Right ventricle myocardium inferior (tissue), 1 donor: ENCODE results near the gene ASB15. TPM values are rescaled to one million over a fixed set of nuclear protein-coding genes. Genes with fewer than 3 reads are reported as not detected.

ENCODE experiments used
- ATAC-seq: fragments of 200-7000 bp; cut with Tn5 transposase; one replicate; pipeline ENCODE4 v1.9.1; 2020; ENCODE audit warnings: mild to moderate bottlenecking, moderate library complexity
- DNase-seq: peaks from one replicate; pipeline ENCODE4 v3.0.0; 2021; ENCODE audit errors: missing footprints
- intact Hi-C: fragments of 100-400 bp; cut with DNase I; formaldehyde crosslinking; loops from one replicate; pipeline ENCODE4 v1.11.0; 2022
- total RNA-seq: library from RNA; stranded (reverse); fragmentation: NEBNext Ultra II Directional; extraction: Animal tissue kit (Norgen Biotek cat#: 25700); gene quantifications from one replicate; pipeline ENCODE4 v1.2.1, GENCODE V29; 2021
- donor health status: DM: no; HTN: yes; CAD: no; lungs with severe emphysema.

The ASB15 gene
- total RNA-seq, 1 donor from 2014 or later, result 77.3 TPM

- intact Hi-C loops, result no loop called here
- DNase-seq (no peak), ATAC-seq (no peak)
Observed at GRCh38 chr7:123653162-123653561, 51.5 kb downstream of the ASB15 start.

DNA sequence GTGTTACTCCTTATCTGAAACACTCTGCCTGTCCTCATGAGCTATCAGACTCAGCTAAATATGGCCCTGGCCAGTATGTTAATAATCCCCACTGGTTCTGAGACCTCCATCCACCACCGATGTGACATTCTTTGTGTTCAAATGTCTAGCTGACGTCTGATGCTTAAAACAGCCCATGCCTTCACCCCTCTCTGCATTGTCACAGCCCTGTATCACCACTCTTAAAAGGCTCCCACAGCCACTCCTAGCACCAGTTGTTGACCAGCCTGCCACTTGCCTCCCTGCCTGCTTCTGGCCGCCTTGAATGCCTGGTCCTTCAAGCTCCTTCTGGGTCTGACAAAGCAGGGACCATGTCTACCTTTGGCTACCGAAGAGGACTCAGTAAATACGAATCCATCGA is 54.0 kb downstream of the ASB15 start, which contains the start of gene LMOD2:
Gene LMOD2 (plus strand): TSS at position 253 of the 400 bp plus-strand sequence. CDS start 98 bp downstream, at position 351.
- ATAC-seq (peak; percentile 84), DNase-seq (no peak)
- intact Hi-C loops, result loop anchor here (1.0 kb wide), 1 partner anchor 10 kb away; no protein-coding TSS in a partner anchor

DNA sequence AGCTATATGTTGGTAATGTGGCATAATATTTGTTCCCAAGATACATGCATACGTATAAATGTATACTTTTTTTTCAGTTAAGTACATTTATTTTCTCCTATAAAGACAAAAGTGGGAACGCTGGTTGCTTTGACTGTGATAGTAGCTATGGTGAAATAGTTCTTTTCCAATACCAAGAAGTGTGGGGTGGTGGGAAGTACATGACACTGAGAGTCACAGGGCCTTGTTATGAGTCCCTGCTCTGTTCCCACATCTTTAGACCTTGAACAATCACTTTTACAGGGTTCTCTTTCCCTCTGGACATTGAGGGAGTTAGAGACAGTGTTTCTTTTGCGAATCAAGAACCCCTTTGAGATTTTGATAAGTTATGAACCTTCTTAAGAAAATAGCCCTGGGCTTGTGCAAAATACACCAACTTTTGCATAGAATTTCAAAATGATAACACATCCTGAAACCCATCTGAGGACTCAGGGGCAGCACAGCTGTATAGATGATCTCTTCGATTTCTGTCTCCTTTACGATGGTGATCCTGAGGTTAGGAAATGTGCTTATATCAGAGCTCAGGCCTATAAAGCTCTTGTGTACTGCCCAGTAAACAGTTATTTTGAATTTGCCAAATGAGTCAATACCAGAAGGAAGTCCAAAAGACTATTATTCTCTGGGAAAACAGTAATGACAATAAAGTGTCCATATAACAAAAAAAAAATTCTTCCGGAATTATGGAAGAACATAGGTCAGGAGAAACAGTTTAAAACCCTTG is 55.1 kb downstream of the ASB15 start:
- no peak for ATAC-seq
- DNase-seq, result no peak
- intact Hi-C loops, result no loop called here

- ATAC-seq (peak; percentile 38), DNase-seq (no peak)
- intact Hi-C loops, result no loop called here
Observed at GRCh38 chr7:123657304-123657685, 55.7 kb downstream of the ASB15 start.

DNA sequence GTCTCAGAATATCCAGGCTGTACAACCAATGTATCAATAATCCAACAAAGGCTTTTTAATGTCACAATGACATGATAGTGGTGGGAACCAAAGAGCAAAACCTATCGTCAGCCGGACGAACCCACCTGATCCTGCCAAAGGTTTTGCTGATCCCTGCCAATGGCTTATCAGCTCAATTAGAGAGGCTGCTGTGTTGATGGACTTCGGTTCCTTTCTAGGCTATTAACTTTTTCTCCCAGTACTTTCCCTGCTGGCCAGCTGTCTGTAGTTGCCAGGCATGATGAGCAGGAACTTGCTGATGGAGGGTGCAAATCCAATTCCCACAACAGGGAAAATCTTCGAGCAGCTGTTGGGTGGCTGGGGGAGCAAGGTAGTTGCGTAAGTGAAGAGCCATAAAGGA is 56.4 kb downstream of the ASB15 start:
- DNase-seq (no peak), ATAC-seq (peak; percentile 24)
- intact Hi-C loops, result no loop called here

DNA sequence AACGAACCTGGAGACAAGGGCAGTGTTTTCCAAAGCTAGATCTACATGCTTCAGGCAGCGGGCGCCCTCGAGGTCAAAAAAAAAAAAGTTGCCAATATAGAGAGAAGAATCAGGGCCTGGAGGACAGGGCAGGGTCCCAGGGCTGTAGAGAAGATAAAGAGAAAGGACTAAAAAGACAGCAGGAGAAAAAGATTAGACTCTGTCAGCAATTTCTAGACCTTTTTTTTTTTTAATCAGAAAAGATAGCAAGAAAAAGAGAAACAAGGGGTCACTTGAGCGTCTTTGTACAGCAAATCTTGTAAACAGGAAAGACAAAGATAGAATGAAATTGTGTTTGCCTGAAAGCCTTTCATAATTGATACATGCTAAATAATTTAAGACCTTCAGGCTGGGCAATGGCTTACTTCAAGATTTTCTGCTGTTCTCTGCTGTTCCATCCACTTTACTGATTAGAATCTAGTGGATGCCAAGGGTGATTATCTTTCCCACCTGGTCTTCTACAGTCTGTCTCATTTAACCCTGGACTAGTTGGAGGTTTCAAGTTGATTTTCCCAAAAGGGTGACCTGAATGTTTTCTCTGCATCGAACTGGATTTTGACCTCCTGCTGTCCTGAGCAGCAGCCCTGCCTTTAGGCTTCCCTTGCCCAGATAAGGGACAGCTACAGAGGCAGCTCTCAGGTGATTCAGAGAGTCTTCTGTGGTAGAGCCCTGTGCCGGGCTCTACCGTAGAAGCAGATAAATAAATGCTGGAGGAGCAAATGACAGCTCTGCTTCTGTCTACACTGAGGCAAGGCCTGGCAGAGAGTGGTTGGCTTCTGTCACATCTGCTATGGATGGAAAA is 59.1 kb downstream of the ASB15 start:
- ATAC-seq (no peak), DNase-seq (no peak)
- intact Hi-C loops, result no loop called here

DNA sequence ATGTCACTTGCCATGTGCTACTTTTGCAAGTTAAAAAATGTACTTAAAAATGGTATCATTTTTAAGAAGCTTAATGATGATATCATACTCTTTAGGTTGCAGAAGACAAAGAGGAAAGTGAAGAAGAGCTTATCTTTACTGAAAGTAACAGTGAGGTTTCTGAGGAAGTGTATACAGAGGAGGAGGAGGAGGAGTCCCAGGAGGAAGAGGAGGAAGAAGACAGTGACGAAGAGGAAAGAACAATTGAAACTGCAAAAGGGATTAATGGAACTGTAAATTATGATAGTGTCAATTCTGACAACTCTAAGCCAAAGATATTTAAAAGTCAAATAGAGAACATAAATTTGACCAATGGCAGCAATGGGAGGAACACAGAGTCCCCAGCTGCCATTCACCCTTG is 60.1 kb downstream of the ASB15 start:
- intact Hi-C loops, result no loop called here
- ATAC-seq, result no peak
- no peak for DNase-seq

DNA sequence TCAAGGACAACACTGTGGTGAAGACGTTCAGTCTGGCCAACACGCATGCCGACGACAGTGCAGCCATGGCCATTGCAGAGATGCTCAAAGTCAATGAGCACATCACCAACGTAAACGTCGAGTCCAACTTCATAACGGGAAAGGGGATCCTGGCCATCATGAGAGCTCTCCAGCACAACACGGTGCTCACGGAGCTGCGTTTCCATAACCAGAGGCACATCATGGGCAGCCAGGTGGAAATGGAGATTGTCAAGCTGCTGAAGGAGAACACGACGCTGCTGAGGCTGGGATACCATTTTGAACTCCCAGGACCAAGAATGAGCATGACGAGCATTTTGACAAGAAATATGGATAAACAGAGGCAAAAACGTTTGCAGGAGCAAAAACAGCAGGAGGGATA is 60.7 kb downstream of the ASB15 start:
- ATAC-seq, result no peak
- intact Hi-C loops, result no loop called here
- no peak for DNase-seq

- ATAC-seq (no peak), DNase-seq (no peak)
- intact Hi-C loops, result no loop called here
Observed at GRCh38 chr7:123662755-123663154, 61.1 kb downstream of the ASB15 start.

- intact Hi-C loops, result no loop called here
- DNase-seq (no peak), ATAC-seq (no peak)
Observed at GRCh38 chr7:123663200-123663599, 61.6 kb downstream of the ASB15 start.

GRCh38 chr7:123665157-123665556 is 63.5 kb downstream of the ASB15 start:
- DNase-seq (no peak), ATAC-seq (no peak)
- intact Hi-C loops, result no loop called here

- DNase-seq (no peak), ATAC-seq (no peak)
- intact Hi-C loops, result no loop called here
Observed at GRCh38 chr7:123665896-123666295, 64.3 kb downstream of the ASB15 start.

DNA sequence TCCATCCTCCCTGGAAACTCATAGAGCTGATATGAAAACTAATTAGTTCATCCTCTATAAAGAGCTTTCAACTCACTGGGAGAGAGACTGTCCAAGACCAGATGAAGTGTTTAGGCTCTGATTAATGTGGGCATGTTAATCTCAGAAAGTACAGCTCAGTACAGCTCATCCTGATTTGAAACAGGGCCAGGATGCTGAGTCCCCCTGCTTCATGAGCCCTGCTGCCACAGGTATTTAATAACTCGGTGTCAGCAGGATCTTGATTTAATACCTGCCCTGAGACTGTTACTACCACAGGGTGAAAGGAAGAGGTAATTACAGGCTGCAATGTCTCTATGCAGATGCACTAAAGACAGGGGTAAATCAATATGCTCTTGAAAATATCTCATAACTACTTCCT is 64.9 kb downstream of the ASB15 start:
- intact Hi-C loops, result no loop called here
- DNase-seq (no peak), ATAC-seq (no peak)

DNA sequence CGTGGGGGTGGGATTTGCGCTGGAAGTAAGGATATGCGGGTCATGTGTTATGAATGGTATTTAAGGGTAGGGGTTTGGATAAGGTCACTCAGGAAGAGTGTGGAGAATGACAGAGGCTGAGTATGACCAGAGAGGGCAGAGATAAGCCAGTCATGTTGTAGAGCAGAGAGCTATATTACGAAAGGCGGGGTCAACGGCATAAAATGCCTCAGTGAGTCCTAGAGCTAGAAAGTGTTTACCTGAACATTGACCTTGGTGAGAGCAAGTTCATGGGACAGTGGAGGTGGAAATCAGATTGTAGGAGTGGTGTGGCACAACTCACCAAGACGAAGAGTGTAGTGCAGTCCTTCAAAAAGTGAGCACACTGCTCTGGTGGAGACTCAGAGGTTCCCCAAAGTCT is 67.9 kb downstream of the ASB15 start:
- ATAC-seq (no peak), DNase-seq (no peak)
- intact Hi-C loops, result no loop called here

GRCh38 chr7:123673137-123673732 is 71.6 kb downstream of the ASB15 start:
- intact Hi-C loops, result no loop called here
- no peak for ATAC-seq

GRCh38 chr7:123673752-123674398 is 72.3 kb downstream of the ASB15 start:
- intact Hi-C loops, result no loop called here
- ATAC-seq, result peak; percentile 50

More at GRCh38 chr7:123673137-123673732, 71.6 kb downstream of the ASB15 start:
- no peak for DNase-seq

GRCh38 chr7:123674399-123675180 is 73.0 kb downstream of the ASB15 start:
- intact Hi-C loops, result no loop called here
- ATAC-seq, result peak; percentile 35
- no peak for DNase-seq

More at GRCh38 chr7:123673752-123674398, 72.3 kb downstream of the ASB15 start:
- no peak for DNase-seq

GRCh38 chr7:123675181-123675473 is 73.5 kb downstream of the ASB15 start:
- intact Hi-C loops, result no loop called here
- ATAC-seq, result peak; percentile 39
- DNase-seq, result no peak
